Inflammatory macrophage treated with lipopolysaccharide for 1 hour (primary cell): ENCODE measurements around the gene RTF2.

Experiments
- DNase-seq, 2 donors: peaks; one replicate each; pipeline ENCODE4 v3.0.0-alpha.2; 2020 to 2022

The RTF2 gene

DNA sequence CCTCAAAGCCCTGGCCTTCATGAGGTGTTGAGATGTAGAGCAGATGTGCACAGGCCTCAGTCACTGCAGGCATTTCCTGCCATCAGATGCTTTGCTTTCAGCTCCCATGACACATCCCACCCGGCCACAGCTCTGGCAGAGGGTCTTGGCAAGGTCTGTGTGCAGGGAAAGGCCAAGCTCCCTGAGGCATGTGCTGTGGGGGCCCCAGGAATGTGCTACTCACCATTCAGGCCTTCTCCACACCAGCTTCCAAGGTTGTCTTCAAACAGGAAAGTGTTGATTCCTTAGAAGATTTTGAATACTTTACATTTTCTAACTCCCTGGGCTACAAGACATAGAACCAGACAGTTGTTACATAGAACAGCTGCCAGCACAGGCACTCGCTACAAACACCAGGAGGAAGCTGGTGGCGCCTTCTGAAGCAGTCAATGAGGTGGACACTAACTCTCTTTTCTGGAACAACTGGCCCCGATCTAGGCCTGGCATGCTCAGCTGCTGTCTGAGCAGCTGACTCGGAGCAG lies 28.6 kb upstream of the RTF2 start:
- DNase-seq, result no peak

GRCh38 chr20:56440346-56441007 lies 27.9 kb upstream of the RTF2 start:
- DNase-seq, result no peak

GRCh38 chr20:56442389-56443365 lies 25.8 kb upstream of the RTF2 start:
- DNase-seq, result peak; percentile 94 to 97

DNA sequence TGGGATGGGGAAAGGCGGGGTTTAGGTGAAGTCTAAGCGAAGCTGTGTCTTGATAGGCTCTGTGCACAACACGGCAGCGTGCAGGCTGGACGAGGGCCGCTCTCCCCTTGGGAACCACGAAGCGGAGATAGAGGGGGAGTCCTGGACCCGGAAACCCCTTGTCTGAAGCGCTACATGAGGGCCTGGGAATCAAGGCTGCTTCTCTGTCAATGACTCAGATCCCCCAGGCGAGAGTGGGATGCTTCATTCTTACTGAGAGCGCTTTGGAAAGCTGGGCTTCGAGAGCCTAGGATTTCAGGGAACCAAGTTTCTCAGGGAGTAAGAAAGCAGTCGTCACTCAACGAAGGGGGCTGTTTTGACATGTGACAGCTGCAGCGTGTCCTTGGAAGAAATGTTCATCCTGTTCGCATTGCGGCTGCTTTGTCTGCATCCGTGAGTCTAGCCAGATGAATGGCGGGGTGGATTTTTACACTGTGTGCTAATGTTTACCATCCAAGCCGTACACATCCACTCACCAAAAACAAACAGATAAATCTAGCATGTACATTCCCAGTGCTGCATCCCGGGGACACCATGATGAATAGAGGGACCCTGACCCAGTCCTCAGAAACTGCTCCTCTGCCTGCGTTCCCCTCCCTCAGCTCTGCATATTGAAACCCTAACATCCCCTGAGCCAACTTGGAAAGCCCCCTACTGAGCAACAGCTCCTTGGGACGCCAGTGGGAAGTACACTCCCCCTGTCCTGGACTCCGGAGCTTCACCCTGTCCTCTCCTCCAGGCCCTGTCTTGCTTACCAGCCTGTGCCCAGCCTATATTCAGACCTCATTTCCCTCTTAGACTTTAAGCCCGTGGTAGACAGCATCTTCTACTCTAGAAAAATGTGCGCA lies 24.5 kb upstream of the RTF2 start:
- DNase-seq, result no peak

DNA sequence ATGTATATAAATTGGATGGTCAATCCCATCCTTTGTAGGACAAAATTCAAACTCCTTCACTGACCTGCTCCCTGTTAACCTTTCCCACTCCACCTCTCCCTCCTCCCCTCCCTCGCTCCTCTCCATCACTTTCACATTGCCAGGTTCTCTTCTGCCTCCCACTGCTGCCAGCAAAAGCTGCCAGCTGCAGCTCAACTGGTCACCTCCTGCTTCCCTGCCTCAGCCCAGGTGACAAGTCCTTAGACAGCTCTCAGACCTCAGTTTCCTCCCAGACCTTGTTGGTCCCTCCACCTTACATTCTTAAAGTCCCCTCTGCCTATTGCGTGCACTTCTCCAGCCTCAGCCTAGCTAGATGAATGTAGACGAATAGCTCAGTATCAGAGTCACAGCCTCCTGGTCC lies 23.3 kb upstream of the RTF2 start:
- no peak for DNase-seq

DNA sequence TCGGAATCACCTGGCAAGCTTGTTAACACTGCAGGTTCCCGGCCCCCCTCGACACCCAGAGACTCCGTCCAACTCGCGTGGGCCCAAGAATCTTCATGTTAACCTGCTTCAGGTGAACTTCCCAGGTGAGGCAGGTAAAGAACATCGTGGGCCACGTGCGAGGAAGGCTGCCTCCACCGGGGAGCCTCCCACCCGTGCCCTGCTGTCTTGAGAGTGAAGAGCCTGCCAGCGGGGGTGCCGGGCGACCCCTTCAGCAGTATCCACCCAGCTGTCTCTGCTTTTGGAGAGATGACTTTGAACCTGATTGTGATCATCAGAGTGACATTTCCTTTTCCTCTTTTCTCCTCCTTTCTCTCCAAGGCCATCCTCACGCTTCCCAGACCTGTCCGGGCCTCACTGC lies 22.9 kb upstream of the RTF2 start:
- no peak for DNase-seq

GRCh38 chr20:56447227-56447626 lies 21.2 kb upstream of the RTF2 start:
- no peak for DNase-seq

GRCh38 chr20:56449459-56449858 lies 19.0 kb upstream of the RTF2 start:
- DNase-seq, result no peak

DNA sequence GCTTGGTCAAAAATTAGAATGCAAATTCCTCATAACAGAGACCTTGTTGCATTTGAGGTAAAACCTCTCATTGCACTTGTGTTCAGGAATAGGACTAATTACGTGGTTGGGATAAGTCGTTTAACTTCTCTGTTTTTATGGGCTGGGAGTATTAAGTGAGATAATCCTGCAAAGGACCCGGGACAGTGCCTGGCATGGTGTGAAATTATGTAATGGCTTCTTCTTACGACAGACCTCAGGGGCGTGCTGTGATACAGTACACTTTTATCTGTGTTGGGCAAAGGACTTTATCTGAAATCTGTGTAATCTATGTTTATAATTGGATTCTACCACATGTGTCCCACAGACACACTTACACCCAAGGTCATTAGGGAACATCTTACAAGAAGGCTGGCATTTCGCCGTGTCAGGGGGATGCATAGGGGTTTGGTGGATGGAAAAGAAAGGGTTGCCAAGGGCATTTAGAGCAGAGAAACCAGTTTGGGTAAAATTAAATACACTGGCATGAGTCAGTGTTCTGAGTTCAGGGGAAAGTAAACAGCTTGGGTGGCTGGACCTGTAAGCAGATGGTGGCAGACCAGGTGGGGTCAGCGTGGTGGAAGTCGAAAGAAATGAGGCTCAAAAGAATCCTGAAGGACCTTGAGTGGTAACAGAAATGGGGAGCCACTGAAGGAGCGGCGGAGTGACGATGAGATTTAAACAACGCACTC lies 17.2 kb upstream of the RTF2 start:
- no peak for DNase-seq

DNA sequence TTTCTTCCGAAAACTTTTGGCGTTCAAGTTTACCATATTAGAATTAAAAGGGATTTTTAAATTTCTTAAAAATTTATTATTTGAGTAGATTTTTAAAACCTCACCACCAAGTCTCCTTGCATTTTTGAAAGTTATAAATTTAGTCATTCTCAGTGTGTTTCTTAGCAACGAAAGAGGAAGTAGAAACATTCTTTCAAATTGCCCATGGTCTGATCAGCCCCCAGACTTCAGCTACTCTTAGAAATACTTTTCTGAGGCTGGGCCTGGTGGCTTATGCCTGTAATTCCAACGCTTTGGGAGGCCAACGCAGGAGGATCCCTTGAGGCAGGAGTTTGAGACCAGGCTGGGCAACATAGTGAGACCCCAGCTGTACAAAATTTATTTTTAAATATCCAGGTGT lies 15.1 kb upstream of the RTF2 start:
- peak; percentile 47 to 64 for DNase-seq

- DNase-seq, result no peak
Measured at GRCh38 chr20:56454754-56455153, 13.7 kb upstream of the RTF2 start.

- DNase-seq, result no peak
Measured at GRCh38 chr20:56458206-56458821, 10.1 kb upstream of the RTF2 start.

- no peak for DNase-seq
Measured at GRCh38 chr20:56460459-56460858, 8.0 kb upstream of the RTF2 start.

DNA sequence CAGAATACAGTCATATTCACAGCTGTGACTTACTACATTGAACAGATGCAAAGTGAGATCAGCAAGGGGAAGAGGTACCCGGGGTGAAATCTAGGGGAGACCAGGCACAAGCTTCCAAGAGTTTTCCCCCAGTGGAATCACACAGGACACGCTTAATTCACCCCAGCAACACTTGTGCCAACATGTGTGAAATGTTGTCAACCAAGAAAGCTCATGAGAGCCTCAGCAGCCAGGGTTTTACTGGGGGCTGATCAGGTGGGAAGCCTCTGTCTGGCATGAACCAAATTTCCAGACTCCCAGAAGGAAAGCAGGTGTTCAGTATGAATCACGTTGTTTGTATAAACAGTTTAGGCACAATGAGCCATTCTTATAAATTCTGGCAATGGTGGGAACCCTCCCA lies 6.9 kb upstream of the RTF2 start:
- DNase-seq, result no peak

- peak; percentile 24 to 33 for DNase-seq
Measured at GRCh38 chr20:56463428-56463827, 5.0 kb upstream of the RTF2 start.

GRCh38 chr20:56465997-56466396 lies 2.4 kb upstream of the RTF2 start:
- peak; percentile 65 to 74 for DNase-seq

GRCh38 chr20:56467968-56468315 lies 485 bp upstream of the RTF2 start:
- no peak for DNase-seq

DNA sequence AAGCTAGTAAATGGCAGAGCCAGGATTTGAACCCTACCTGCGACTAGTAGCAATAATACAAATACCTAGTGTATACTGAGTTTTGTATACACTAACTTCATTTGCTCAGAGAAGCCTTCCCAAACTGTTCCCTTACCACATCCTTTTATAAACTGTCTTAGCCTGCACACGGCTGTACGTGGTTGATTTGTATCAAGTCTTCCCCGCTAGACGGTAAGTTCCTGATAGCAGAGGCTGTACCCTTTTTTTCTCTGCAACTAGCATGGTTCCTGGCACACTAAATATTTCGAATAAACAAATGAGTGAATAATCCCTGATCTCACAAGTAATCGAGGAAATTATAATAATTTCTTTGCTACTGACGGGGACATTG lies 636 bp downstream of the RTF2 start:
- peak in 1 of 2 donors; percentile 5 for DNase-seq

DNA sequence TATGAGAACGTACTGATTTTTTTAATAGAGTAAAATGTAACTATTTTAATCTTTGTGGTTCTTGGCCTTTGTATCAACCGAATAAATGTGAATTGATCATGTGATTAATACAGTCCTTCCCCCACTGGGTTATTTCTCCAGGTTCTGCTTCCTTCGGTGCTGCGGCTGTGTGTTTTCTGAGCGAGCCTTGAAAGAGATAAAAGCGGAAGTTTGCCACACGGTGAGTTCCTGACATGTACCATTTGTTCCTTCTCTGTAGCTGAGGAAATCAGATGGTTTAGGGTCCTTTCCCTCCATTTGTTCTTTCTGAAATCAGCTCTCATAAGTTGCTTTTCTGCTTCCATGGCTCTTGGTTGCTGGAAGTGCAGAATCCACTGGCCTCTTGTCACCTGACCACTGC lies 15.5 kb downstream of the RTF2 start:
- peak; percentile 15 to 20 for DNase-seq

- DNase-seq, result peak in 1 of 2 donors; percentile 16
Measured at GRCh38 chr20:56487216-56487615, 18.8 kb downstream of the RTF2 start.

- DNase-seq, result no peak
Measured at GRCh38 chr20:56488566-56488965, 20.1 kb downstream of the RTF2 start.

DNA sequence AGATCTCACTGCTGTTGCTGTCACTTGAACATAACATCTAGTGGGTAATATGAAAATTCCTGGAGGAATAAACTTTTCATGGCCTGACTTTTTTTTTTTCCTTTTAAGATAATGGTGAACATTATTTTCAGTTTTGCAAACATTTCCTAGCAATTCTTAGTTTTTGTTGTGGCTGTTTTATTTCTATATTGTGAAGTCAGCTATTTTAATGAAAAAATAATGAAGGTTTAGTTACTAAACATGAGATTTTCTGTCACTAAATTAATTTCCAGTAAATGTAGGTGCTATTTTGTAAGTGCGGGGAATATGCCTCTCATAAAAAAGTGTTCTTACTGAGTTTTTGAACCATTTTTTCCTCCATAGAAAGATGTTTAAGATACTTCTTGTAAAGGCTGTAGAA lies 32.7 kb downstream of the RTF2 start:
- DNase-seq, result no peak
